GM19452 (cell line): ENCODE results near the gene THRB.

Experiments
- ATAC-seq: cut with Tn5 transposase; IDR thresholded peaks from one replicate; pipeline ENCODE4 v1.9.1; 2021; ENCODE audit not compliant: unreplicated experiment

THRB gene

GRCh38 chr3:24385012-24385615, 109.5 kb downstream of the THRB start:
- ATAC-seq, result no peak

GRCh38 chr3:24382647-24383046, 112.0 kb downstream of the THRB start:
- no peak for ATAC-seq

- ATAC-seq, result no peak
Measured at GRCh38 chr3:24379936-24380335, 114.7 kb downstream of the THRB start.

GRCh38 chr3:24378313-24378712, 116.3 kb downstream of the THRB start:
- no peak for ATAC-seq

- ATAC-seq, result no peak
Measured at GRCh38 chr3:24377218-24377993, 117.2 kb downstream of the THRB start.

GRCh38 chr3:24375947-24376384, 118.7 kb downstream of the THRB start:
- no peak for ATAC-seq

- ATAC-seq, result no peak
Measured at GRCh38 chr3:24374801-24375200, 119.8 kb downstream of the THRB start.

GRCh38 chr3:24373198-24373959, 121.3 kb downstream of the THRB start:
- no peak for ATAC-seq

- ATAC-seq, result no peak
Measured at GRCh38 chr3:24372559-24373197, 122.0 kb downstream of the THRB start.

GRCh38 chr3:24370352-24371090, 124.1 kb downstream of the THRB start:
- ATAC-seq, result no peak

- ATAC-seq, result no peak
Measured at GRCh38 chr3:24368605-24369004, 126.0 kb downstream of the THRB start.

- ATAC-seq, result no peak
Measured at GRCh38 chr3:24367664-24368264, 126.9 kb downstream of the THRB start.

- ATAC-seq, result no peak
Measured at GRCh38 chr3:24367216-24367615, 127.4 kb downstream of the THRB start.

- no peak for ATAC-seq
Measured at GRCh38 chr3:24365168-24365567, 129.5 kb downstream of the THRB start.

- no peak for ATAC-seq
Measured at GRCh38 chr3:24364359-24364758, 130.3 kb downstream of the THRB start.

- ATAC-seq, result no peak
Measured at GRCh38 chr3:24363242-24363641, 131.4 kb downstream of the THRB start.

GRCh38 chr3:24361623-24362022, 133.0 kb downstream of the THRB start:
- ATAC-seq, result no peak

GRCh38 chr3:24360957-24361356, 133.7 kb downstream of the THRB start:
- no peak for ATAC-seq

GRCh38 chr3:24359645-24360462, 134.8 kb downstream of the THRB start:
- no peak for ATAC-seq
